Left lung (tissue), 10 donors: ENCODE results near the gene TCERG1. TPM values are rescaled to one million over a fixed set of nuclear protein-coding genes. Genes with fewer than 3 reads are reported as not detected.

ENCODE experiments used
- ATAC-seq: fragments of 200-7000 bp; cut with Tn5 transposase; one replicate; pipeline ENCODE4 v1.9.1; 2020; ENCODE audit warnings: moderate library complexity
- DNase-seq, 4 donors: peaks; one replicate each; pipeline ENCODE4 v3.0.0-alpha.2; 2013 to 2020
- H3K27ac ChIP-seq, 2 donors: fragments of 200-600 bp; sonication (generic) in 1 of 2; one replicate each; pipeline versions ENCODE4 v1.5.0 to v1.8.0; 2020 to 2021
- H3K27me3 ChIP-seq, 2 donors: fragments of 200-600 bp; sonication (generic) in 1 of 2; one replicate each; pipeline versions ENCODE4 v1.5.0 to v1.8.0; 2020 to 2021
- H3K36me3 ChIP-seq, 2 donors: fragments of 200-600 bp; sonication (generic) in 1 of 2; one replicate each; pipeline versions ENCODE4 v1.5.0 to v1.8.0; 2020 to 2021
- H3K4me1 ChIP-seq, 2 donors: fragments of 200-600 bp; one replicate each; pipeline ENCODE4 v1.8.0; 2021
- H3K4me3 ChIP-seq, 2 donors: fragments of 200-600 bp; sonication (generic) in 1 of 2; one replicate each; pipeline versions ENCODE4 v1.5.0 to v1.8.0; 2020 to 2021; ENCODE audit warnings: mild to moderate bottlenecking in 1 of 2
- H3K9me3 ChIP-seq, 2 donors: fragments of 200-600 bp; sonication (generic) in 1 of 2; one replicate each; pipeline versions ENCODE4 v1.5.0 to v1.8.0; 2020 to 2021
- intact Hi-C, 2 donors: fragments of 100-400 bp; cut with DNase I; formaldehyde crosslinking; loops; one replicate each; pipeline versions ENCODE4 v1.11.2 to v1.14.2; 2022
- polyA plus RNA-seq, 6 donors: library from polyadenylated mRNA; unstranded; fragments of 120-200 nt; gene quantifications; one replicate each; pipeline ENCODE4 v1.2.1, GENCODE V29; 2013; ENCODE audit not compliant: insufficient read length in 6 of 6
- total RNA-seq, 2 donors: library from RNA; stranded (reverse); fragmentation: NEBNext Ultra II Directional; extraction: Animal tissue kit (Norgen Biotek cat#: 25700); gene quantifications; one replicate each; pipeline ENCODE4 v1.2.1, GENCODE V29; 2021
- TF ChIP-seq, protein P1 (sequence below), 2 donors: fragments of 200-600 bp; sonication (generic) in 1 of 2; IDR thresholded peaks; one replicate each; pipeline versions ENCODE4 v1.5.0 to v1.8.0; 2021; ENCODE audit warnings: antibody characterized with exemption in 2 of 2
- donor health status: DM: no; HTN: yes; CAD: no.
- donor health status: DM: no; HTN: no; CAD: no.

Gene TCERG1
- total and polyA plus RNA-seq, 8 donors, result 34.0 to 163 (median 145) TPM

DNA sequence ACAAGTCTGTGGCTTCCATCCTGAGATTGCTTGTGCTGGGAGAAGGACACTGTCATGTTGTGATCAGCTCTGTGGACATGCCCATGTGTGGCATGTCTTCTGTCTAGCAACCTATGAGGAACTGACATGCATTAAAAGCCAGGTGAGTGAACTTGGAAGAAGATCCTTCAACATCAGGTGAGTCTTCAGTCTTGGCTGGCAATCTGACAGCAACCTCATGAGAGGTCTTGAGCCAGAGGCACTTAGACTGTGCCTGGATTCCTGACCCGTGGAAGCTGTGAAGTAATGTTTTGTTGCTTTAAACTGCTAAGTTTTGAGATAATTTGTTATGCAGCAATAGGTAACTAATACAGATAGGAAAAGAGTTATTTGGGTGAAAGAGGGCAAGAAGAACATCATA lies 6.8 kb upstream of the TCERG1 start:
- no peaks in the 10 kb centered on the region for H3K4me1 ChIP-seq
- no peak overlapping the region for H3K4me3 ChIP-seq
- no peak for ATAC-seq
- no peaks in the 10 kb centered on the region for H3K9me3 ChIP-seq
- TF ChIP-seq, protein P1, sequence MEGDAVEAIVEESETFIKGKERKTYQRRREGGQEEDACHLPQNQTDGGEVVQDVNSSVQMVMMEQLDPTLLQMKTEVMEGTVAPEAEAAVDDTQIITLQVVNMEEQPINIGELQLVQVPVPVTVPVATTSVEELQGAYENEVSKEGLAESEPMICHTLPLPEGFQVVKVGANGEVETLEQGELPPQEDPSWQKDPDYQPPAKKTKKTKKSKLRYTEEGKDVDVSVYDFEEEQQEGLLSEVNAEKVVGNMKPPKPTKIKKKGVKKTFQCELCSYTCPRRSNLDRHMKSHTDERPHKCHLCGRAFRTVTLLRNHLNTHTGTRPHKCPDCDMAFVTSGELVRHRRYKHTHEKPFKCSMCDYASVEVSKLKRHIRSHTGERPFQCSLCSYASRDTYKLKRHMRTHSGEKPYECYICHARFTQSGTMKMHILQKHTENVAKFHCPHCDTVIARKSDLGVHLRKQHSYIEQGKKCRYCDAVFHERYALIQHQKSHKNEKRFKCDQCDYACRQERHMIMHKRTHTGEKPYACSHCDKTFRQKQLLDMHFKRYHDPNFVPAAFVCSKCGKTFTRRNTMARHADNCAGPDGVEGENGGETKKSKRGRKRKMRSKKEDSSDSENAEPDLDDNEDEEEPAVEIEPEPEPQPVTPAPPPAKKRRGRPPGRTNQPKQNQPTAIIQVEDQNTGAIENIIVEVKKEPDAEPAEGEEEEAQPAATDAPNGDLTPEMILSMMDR (IDR thresholded peaks at IDR 0.05), result no peak
- H3K27ac ChIP-seq, result no peak overlapping the region
- H3K36me3 ChIP-seq, result no peaks in the 10 kb centered on the region
- peaks cover 0 to 23% of the 10 kb centered on the region in 2 donors for H3K27me3 ChIP-seq
- DNase-seq, result no peak
- intact Hi-C loops, result no loop called here

DNA sequence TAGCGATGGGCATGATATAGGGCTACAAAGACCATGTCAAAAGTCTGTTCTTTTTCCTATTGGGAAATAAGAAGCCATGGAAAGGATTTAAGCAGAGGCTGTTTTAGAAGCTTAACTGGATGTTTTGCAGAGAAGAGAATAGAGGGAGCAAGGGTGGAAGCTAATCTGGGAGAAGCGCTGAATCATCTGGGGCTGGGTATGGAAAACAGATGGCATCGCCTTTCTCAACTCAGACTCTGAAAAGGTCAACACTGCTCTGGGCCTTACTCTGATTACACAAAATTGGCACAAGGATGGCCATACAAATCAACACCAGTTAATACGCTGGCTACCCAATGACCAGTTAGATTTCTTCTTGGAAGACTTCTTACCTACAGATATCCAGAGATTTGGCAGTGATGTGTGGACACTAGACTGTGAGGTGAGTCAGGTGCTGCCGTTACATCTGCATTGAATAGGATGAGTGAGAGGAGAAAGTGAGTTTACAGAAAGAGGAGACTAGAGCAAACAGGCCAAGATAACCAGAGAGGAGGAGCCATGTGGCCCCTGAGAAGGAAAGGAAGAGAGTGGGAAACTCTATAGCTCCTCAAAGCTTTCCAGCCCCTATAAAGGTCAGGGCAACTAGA lies 6.2 kb upstream of the TCERG1 start:
- Histone ChIP-seq H3K27ac (no peak overlapping the region), H3K9me3 (no peaks in the 10 kb centered on the region), H3K4me3 (no peak overlapping the region), H3K4me1 (no peaks in the 10 kb centered on the region), H3K36me3 (no peaks in the 10 kb centered on the region), H3K27me3 (peaks cover 0 to 17% of the 10 kb centered on the region in 2 donors)
- DNase-seq, result no peak
- intact Hi-C loops, result no loop called here
- ATAC-seq, result no peak
- TF ChIP-seq, protein P1 (IDR thresholded peaks at IDR 0.05), result no peak

DNA sequence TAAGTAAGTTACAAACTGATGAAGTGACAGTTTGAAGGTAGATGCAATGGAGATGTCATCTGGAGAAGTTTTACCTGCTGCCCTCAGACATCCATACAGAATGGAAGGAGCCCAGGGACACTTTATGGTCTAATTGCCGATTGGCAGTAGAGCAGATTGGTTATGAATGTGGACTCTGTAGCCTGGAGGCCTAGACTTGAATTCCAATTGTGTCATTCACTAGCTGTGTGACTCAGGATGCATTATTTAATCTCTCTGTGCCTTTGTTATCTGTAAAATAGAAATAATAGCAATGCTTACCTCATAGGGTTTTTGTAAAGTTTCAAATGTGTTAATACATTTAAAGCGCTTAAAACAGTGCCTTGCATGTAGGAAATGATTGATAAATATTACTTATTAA lies 5.2 kb upstream of the TCERG1 start:
- no peak overlapping the region for H3K27ac ChIP-seq
- ATAC-seq (no peak), DNase-seq (no peak)
- TF ChIP-seq, protein P1 (IDR thresholded peaks at IDR 0.05), result no peak
- no peaks in the 10 kb centered on the region for H3K9me3 ChIP-seq
- H3K27me3 ChIP-seq, result peaks cover 0 to 7% of the 10 kb centered on the region in 2 donors
- no peak overlapping the region for H3K4me3 ChIP-seq
- intact Hi-C loops, result no loop called here
- H3K36me3 ChIP-seq, result no peaks in the 10 kb centered on the region
- no peaks in the 10 kb centered on the region for H3K4me1 ChIP-seq

DNA sequence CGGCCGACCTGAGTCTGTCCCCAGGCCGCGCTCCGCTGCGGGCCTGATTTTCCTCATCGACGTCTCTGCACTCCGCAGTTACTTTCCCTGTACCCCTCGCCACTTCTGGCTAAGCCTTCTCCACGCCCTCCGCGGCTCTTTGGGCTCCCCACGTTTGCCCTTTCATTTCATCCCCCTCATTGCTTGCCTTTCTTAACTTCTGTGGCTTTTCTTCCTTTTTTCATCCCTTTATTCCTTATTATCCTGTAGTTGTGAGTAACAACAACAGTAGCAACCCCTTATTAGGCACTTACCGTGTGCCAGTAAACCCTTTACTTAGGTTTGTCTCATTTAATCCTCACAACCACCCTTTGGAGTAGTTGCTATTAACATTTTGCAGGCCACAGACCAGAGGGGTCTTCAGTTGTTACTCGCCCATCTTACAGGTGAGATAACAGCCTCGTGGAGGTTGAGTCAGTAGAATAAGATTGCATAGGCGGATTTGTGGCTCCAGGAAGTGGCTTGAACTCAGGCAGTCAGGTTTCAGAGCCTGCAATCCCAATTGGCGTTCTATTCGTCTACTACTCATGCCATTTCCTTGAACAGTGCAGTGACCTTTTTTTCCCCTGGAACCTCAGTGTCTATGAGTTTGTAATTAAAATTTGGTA lies 724 bp downstream of the TCERG1 start:
- DNase-seq, result peak in 2 of 4 donors; percentile 24 to 48
- intact Hi-C loops, result no loop called here
- TF ChIP-seq, protein P1 (IDR thresholded peaks at IDR 0.05), result no peak

DNA sequence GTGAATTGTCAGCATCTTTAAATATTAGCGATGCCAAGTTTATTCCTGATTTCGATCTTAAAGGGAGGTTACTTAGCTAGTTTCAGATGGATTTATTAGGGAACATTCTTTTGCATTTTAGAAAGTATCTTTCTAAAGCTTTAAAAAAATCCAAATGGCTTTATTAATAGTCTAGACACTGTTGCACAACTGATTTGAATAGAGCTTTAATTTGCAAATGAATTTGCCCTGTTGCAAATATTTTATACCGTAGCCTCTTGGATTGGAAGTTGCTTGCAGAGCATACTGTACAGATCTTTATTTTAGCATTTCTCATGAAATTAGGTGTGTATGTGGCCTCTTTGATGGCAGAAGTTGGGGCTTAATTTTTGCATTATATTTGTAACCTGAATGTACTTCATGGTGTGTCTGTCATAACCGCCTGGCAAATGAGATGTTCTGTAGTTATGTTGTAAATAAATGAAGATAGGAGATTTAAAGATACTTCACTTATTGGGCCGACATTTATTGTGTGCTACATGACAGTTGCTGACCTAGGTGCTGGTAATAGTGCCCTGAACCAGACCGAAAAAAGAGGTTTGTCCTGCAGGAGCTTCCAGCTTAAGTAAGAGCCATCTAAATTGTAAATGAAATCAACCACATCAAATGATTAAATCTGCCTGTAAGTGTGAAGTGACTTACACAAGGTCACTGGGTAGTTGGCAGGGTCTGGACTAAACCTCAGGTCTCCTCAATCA lies 1.8 kb downstream of the TCERG1 start:
- Histone ChIP-seq H3K4me3 (peak overlapping the region in 1 of 2 donors; percentile 94), H3K4me1 (peaks cover 20 to 36% of the 10 kb centered on the region in 2 donors), H3K27ac (no peak overlapping the region), H3K36me3 (no peaks in the 10 kb centered on the region), H3K27me3 (no peaks in the 10 kb centered on the region), H3K9me3 (no peaks in the 10 kb centered on the region)
- DNase-seq (no peak), ATAC-seq (no peak)
- TF ChIP-seq, protein P1 (IDR thresholded peaks at IDR 0.05), result no peak
- intact Hi-C loops, result no loop called here

More for the DNA sequence above, 724 bp downstream of the TCERG1 start:
- no peaks in the 10 kb centered on the region for H3K9me3 ChIP-seq
- H3K4me1 ChIP-seq, result peaks cover 20 to 36% of the 10 kb centered on the region in 2 donors
- no peak for ATAC-seq
- no peaks in the 10 kb centered on the region for H3K27me3 ChIP-seq
- peak overlapping the region; percentile 84 to 94 for H3K4me3 ChIP-seq
- no peaks in the 10 kb centered on the region for H3K36me3 ChIP-seq
- peak overlapping the region; percentile 84 to 95 for H3K27ac ChIP-seq
